Measurements from ENCODE around the gene ST14.

ST14 gene

GRCh38 chr11:130202818-130203689 is 43.5 kb downstream of the ST14 start:
- Histone ChIP-seq H3K27ac (ENCODE audit: extremely low read depth, low read depth, low read length) (no peak overlapping the region), H3K36me3 (ENCODE audit: control insufficient read depth in 2 of 2, insufficient read depth in 1 of 2, low read length in 2 of 2) (no peaks in the 10 kb centered on the region), H3K9me3 (ENCODE audit: control insufficient read depth, insufficient read depth, low read depth, low read length) (no peaks in the 10 kb centered on the region), H3K4me1 (ENCODE audit: control insufficient read depth, insufficient read depth, low read length) (no peaks in the 10 kb centered on the region), H3K4me3 (ENCODE audit: low read depth, low read length) (no peak overlapping the region)
- TF ChIP-seq FEZF1 (tag by site-specific recombination; IDR thresholded peaks at IDR 0.05) = no peak
- TF ChIP-seq KLF1 (tag by site-specific recombination; IDR thresholded peaks at IDR 0.05) = no peak
- no peak for TF ChIP-seq RBAK (tag by site-specific recombination; IDR thresholded peaks at IDR 0.05)
- TF ChIP-seq REPIN1 (tag by site-specific recombination; IDR thresholded peaks at IDR 0.05; ENCODE audit: low read depth) = no peak
- TF ChIP-seq ZNF707 (tag by site-specific recombination; IDR thresholded peaks at IDR 0.05) = no peak
- TF ChIP-seq ZNF423 (tag by site-specific recombination; IDR thresholded peaks at IDR 0.05) = no peak
- no peak for TF ChIP-seq ZBTB21 (tag by site-specific recombination; IDR thresholded peaks at IDR 0.05)
- TF ChIP-seq ZNF140 (tag by site-specific recombination; IDR thresholded peaks at IDR 0.05) = no peak
- TF ChIP-seq ZBTB48 (tag by site-specific recombination; IDR thresholded peaks at IDR 0.05) = no peak
- no peak for TF ChIP-seq ZNF558 (tag by site-specific recombination; IDR thresholded peaks at IDR 0.05)
- TF ChIP-seq KLF16 (tag by site-specific recombination; IDR thresholded peaks at IDR 0.05) = no peak
- TF ChIP-seq GLIS2 (tag by site-specific recombination; IDR thresholded peaks at IDR 0.05) = no peak
- TF ChIP-seq ZNF248 (tag by site-specific recombination; IDR thresholded peaks at IDR 0.05) = no peak
- no peak for TF ChIP-seq ZNF776 (tag by site-specific recombination; IDR thresholded peaks at IDR 0.05; ENCODE audit: borderline replicate concordance)
- TF ChIP-seq ZNF701 (tag by site-specific recombination; IDR thresholded peaks at IDR 0.05) = no peak
- no peak for TF ChIP-seq ZBTB1 (tag by site-specific recombination; IDR thresholded peaks at IDR 0.05)
- TF ChIP-seq ZNF624 (tag by site-specific recombination; IDR thresholded peaks at IDR 0.05) = no peak
- TF ChIP-seq ZBTB8A (tag by site-specific recombination; IDR thresholded peaks at IDR 0.05) = no peak
- ChIA-PET CTCF (interaction anchor here (0.6 kb wide), 1 partner anchor 61 kb away, joined by 3 read pairs; no protein-coding TSS in a partner anchor), POLR2A (no interaction called here)

- no peak for TF ChIP-seq ZNF133 (tag by site-specific recombination; IDR thresholded peaks at IDR 0.05)
- TF ChIP-seq ZNF704 (tag by site-specific recombination; IDR thresholded peaks at IDR 0.05) = no peak
- TF ChIP-seq REPIN1 (tag by site-specific recombination; IDR thresholded peaks at IDR 0.05; ENCODE audit: low read depth) = no peak
- TF ChIP-seq ZNF266 (tag by site-specific recombination; IDR thresholded peaks at IDR 0.05; ENCODE audit: low read depth) = no peak
- no peak for TF ChIP-seq ZNF660 (tag by site-specific recombination; IDR thresholded peaks at IDR 0.05)
- TF ChIP-seq ZNF626 (tag by site-specific recombination; IDR thresholded peaks at IDR 0.05) = no peak
- TF ChIP-seq ZSCAN5A (tag by site-specific recombination; IDR thresholded peaks at IDR 0.05) = no peak
- no peak for TF ChIP-seq GLI4 (tag by site-specific recombination; IDR thresholded peaks at IDR 0.05)
- TF ChIP-seq ZNF433 (tag by site-specific recombination; IDR thresholded peaks at IDR 0.05; ENCODE audit: low read depth) = no peak
- no peak overlapping the region for H3K27ac ChIP-seq (ENCODE audit: extremely low read depth, low read depth, low read length)
- H3K4me1 ChIP-seq (ENCODE audit: control insufficient read depth, insufficient read depth, low read length) = no peaks in the 10 kb centered on the region
- H3K36me3 ChIP-seq (ENCODE audit: control insufficient read depth in 2 of 2, insufficient read depth in 1 of 2, low read length in 2 of 2) = no peaks in the 10 kb centered on the region
- CTCF ChIA-PET = interaction anchor here (0.7 kb wide), 1 partner anchor 657 kb away, joined by 3 read pairs; no protein-coding TSS in a partner anchor
- H3K9me3 ChIP-seq (ENCODE audit: control insufficient read depth, insufficient read depth, low read depth, low read length) = no peaks in the 10 kb centered on the region
- no peak overlapping the region for H3K4me3 ChIP-seq (ENCODE audit: low read depth, low read length)
- POLR2A ChIA-PET = no interaction called here
Observed at GRCh38 chr11:130203766-130204702, 44.5 kb downstream of the ST14 start.
